H9 (cell line): ENCODE measurements around the gene CLEC4G. TPM values are rescaled to one million over a fixed set of nuclear protein-coding genes. Genes with fewer than 3 reads are reported as not detected.

Source experiments
- DNase-seq: peaks from one replicate; pipeline ENCODE4 v3.0.0-alpha.2; 2017
- H2AFZ ChIP-seq: one replicate; pipeline ENCODE4 v1.6.1; 2013; ENCODE audit warnings: mild to moderate bottlenecking, low read length, control low read depth, moderate library complexity
- H2AK5ac ChIP-seq: 2 replicates; pipeline ENCODE4 v1.6.1; 2013; ENCODE audit warnings: low read length, control low read depth, mixed read lengths; ENCODE audit not compliant: insufficient read length
- H2BK120ac ChIP-seq: one replicate; pipeline ENCODE4 v1.6.1; 2013; ENCODE audit warnings: low read depth, mild to moderate bottlenecking, low read length, control low read depth, inconsistent platforms; ENCODE audit not compliant: poor library complexity, severe bottlenecking
- H2BK12ac ChIP-seq: 2 replicates; pipeline ENCODE4 v1.6.1; 2013; ENCODE audit warnings: low read length, control low read depth, mixed read lengths, low read depth; ENCODE audit not compliant: insufficient read length
- H2BK15ac ChIP-seq: 2 replicates; pipeline ENCODE4 v1.6.1; 2013; ENCODE audit warnings: low read depth, low read length, control low read depth
- H2BK20ac ChIP-seq: one replicate; pipeline ENCODE4 v1.6.1; 2013; ENCODE audit warnings: low read depth, mild to moderate bottlenecking, low read length, control low read depth, inconsistent platforms; ENCODE audit not compliant: poor library complexity, severe bottlenecking
- H2BK5ac ChIP-seq: 2 replicates; pipeline ENCODE4 v1.6.1; 2013; ENCODE audit warnings: low read length, control low read depth, mixed read lengths; ENCODE audit not compliant: insufficient read length
- H3K14ac ChIP-seq: 2 replicates; pipeline ENCODE4 v1.6.1; 2013; ENCODE audit warnings: low read length, control low read depth; ENCODE audit not compliant: insufficient read depth
- H3K18ac ChIP-seq: 2 replicates; pipeline ENCODE4 v1.6.1; 2013; ENCODE audit warnings: low read depth, mild to moderate bottlenecking, mixed read lengths, low read length, control low read depth; ENCODE audit not compliant: insufficient read length
- H3K23ac ChIP-seq: 2 replicates; pipeline ENCODE4 v1.6.1; 2013; ENCODE audit warnings: low read length, control low read depth, mixed read lengths, low read depth; ENCODE audit not compliant: insufficient read length
- H3K23me2 ChIP-seq: 2 replicates; pipeline ENCODE4 v1.6.1; 2013; ENCODE audit warnings: low read depth, mild to moderate bottlenecking, mixed read lengths, low read length, control low read depth; ENCODE audit not compliant: insufficient read length, poor library complexity, severe bottlenecking
- H3K27ac ChIP-seq: 2 replicates; pipeline ENCODE4 v1.5.1; 2013; ENCODE audit warnings: low read length, control low read depth, mixed read lengths, low read depth; ENCODE audit not compliant: insufficient read length
- H3K27me3 ChIP-seq: 2 replicates; pipeline ENCODE4 v1.6.1; 2013; ENCODE audit warnings: low read length, control low read depth, inconsistent platforms; ENCODE audit not compliant: insufficient read depth
- H3K4ac ChIP-seq: 2 replicates; pipeline ENCODE4 v1.6.1; 2013; ENCODE audit warnings: low read depth, mild to moderate bottlenecking, control low read depth, inconsistent platforms, low read length, moderate library complexity
- H3K4me1 ChIP-seq: 2 replicates; pipeline ENCODE4 v1.6.1; 2013; ENCODE audit warnings: low read length, control low read depth, inconsistent platforms; ENCODE audit not compliant: insufficient read depth
- H3K4me2 ChIP-seq: 2 replicates; pipeline ENCODE4 v1.6.1; 2013; ENCODE audit warnings: low read length, control low read depth, mixed read lengths; ENCODE audit not compliant: insufficient read length, insufficient read depth
- H3K56ac ChIP-seq: 2 replicates; pipeline ENCODE4 v1.6.1; 2013; ENCODE audit warnings: low read depth, mild to moderate bottlenecking, mixed read lengths, low read length, control low read depth; ENCODE audit not compliant: insufficient read length
- H3K79me1 ChIP-seq: 2 replicates; pipeline ENCODE4 v1.6.1; 2013; ENCODE audit warnings: low read depth, mild to moderate bottlenecking, moderate library complexity, low read length, control low read depth, inconsistent platforms; ENCODE audit not compliant: insufficient read depth, poor library complexity, severe bottlenecking
- H3K79me2 ChIP-seq: 2 replicates; pipeline ENCODE4 v1.6.1; 2013; ENCODE audit warnings: low read length, control low read depth, inconsistent platforms; ENCODE audit not compliant: insufficient read depth
- H3K9ac ChIP-seq: 2 replicates; pipeline ENCODE4 v1.6.1; 2013; ENCODE audit warnings: low read length, control low read depth, mixed read lengths; ENCODE audit not compliant: insufficient read length; ENCODE audit errors: extremely low read depth
- H3K9me3 ChIP-seq: one replicate; pipeline ENCODE4 v1.6.1; 2013; ENCODE audit warnings: low read depth, low read length, inconsistent platforms; ENCODE audit not compliant: control insufficient read depth
- H3T11ph ChIP-seq: one replicate; pipeline ENCODE4 v1.6.1; 2013; ENCODE audit warnings: mild to moderate bottlenecking, low read length, control low read depth, inconsistent platforms
- H4K20me1 ChIP-seq: one replicate; pipeline ENCODE4 v1.6.1; 2013; ENCODE audit not compliant: control insufficient read depth, insufficient read length, insufficient read depth
- H4K5ac ChIP-seq: 2 replicates; pipeline ENCODE4 v1.6.1; 2013; ENCODE audit warnings: low read depth, mild to moderate bottlenecking, mixed read lengths, low read length, control low read depth; ENCODE audit not compliant: insufficient read length
- H4K8ac ChIP-seq: replicated peaks from 2 replicates; pipeline ENCODE4 v1.6.1; 2013; ENCODE audit warnings: low read length, control low read depth, mixed read lengths, low read depth; ENCODE audit not compliant: insufficient read length
- H4K91ac ChIP-seq: 2 replicates; pipeline ENCODE4 v1.6.1; 2013; ENCODE audit warnings: low read depth, mild to moderate bottlenecking, moderate library complexity, mixed read lengths, low read length, control low read depth; ENCODE audit not compliant: insufficient read length
- H3K27ac Mint-ChIP-seq, 3 experiments: 2 replicates in 2 of 3; 3 replicates in 1 of 3; pipeline ENCODE4 v1.8.0; 2020 to 2021; ENCODE audit warnings: mixed read lengths in 3 of 3, mild to moderate bottlenecking in 1 of 3, moderate library complexity in 1 of 3
- H3K27me3 Mint-ChIP-seq: 2 replicates; pipeline ENCODE4 v1.8.0; 2021; ENCODE audit warnings: low read depth, mild to moderate bottlenecking, moderate library complexity, mixed read lengths
- H3K36me3 Mint-ChIP-seq, 3 experiments: 2 replicates in 2 of 3; 3 replicates in 1 of 3; pipeline ENCODE4 v1.8.0; 2020 to 2021; ENCODE audit warnings: low read depth in 3 of 3, mixed read lengths in 3 of 3; ENCODE audit not compliant: insufficient read depth in 1 of 3
- H3K4me1 Mint-ChIP-seq, 2 experiments: 2 replicates each; pipeline ENCODE4 v1.8.0; 2020; ENCODE audit warnings: mixed read lengths in 2 of 2
- H3K4me3 Mint-ChIP-seq, 2 experiments: 2 replicates in 1 of 2; 3 replicates in 1 of 2; pipeline ENCODE4 v1.8.0; 2020 to 2021; ENCODE audit warnings: mild to moderate bottlenecking in 2 of 2, mixed read lengths in 2 of 2, moderate library complexity in 1 of 2
- H3K9me3 Mint-ChIP-seq, 2 experiments: 2 replicates in 1 of 2; 3 replicates in 1 of 2; pipeline ENCODE4 v1.8.0; 2020; ENCODE audit warnings: mild to moderate bottlenecking in 2 of 2, mixed read lengths in 2 of 2, moderate library complexity in 1 of 2
- CTCF ChIP-seq: fragments of 200-600 bp; sonication (generic); conservative IDR thresholded peaks from 3 replicates; pipeline ENCODE4 v1.8.0; 2021; ENCODE audit warnings: antibody characterized with exemption, mild to moderate bottlenecking
- WGBS: extraction: QIAGEN DNeasy Blood & Tissue Kit; methylation state at CpG from one replicate; pipeline ENCODE4 v1.1.7; 2013; ENCODE audit warnings: missing lambda C conversion rate, low lambda C conversion rate, mixed read lengths; ENCODE audit not compliant: insufficient read length; ENCODE audit errors: extremely low coverage; 5-methylcytosine and 5-hydroxymethylcytosine counted together
- total RNA-seq: library from RNA; stranded (reverse); gene quantifications from 2 replicates; pipeline ENCODE4 v1.2.1, GENCODE V29; 2021

Gene CLEC4G
- total RNA-seq, 1 experiment from 2014 or later: not detected

DNA sequence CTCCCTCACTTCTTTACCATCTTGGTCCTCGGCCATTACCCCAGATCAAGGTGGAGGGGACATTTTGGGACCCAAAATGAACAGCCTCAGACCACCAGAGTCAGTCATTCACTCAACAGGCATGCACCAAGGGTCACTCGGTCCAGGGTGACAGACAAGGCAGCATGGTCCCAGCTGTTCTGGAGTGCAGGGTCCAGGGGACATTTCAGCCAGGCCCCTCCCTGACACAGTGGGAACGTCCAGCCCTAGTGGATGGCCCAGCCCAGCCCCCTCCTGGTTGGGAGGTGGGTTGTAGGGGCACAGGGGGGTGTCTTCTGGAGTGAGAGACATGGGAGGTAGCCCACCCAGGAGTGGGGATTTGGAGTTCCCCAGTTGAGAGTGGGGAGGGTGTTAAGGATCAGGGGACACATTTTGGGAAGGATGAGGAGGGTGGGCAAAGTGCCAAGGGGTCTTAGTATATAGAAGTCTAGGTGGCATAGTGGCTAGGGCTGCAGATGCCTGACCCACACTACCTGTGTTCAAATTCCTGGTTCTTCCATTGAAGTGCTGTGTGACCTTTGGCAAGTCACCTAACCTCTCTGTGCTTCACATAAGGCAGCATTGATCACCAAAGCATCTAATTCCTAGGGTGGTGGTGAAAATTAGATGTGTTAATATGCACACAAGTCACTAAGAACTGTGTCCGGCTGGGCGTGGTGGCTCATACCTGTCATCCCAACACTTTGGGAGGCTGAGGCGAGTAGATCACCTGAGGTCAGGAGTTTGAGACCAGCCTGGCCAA is 27.4 kb downstream of the CLEC4G start:
- Histone ChIP-seq H2BK12ac (no peak overlapping the region), H3K27me3 (no peaks in the 10 kb centered on the region), H4K5ac (no peak overlapping the region), H3K79me2 (no peaks in the 10 kb centered on the region), H4K8ac (no peak overlapping the region), H3K56ac (no peak overlapping the region), H2BK20ac (no peak overlapping the region), H3K14ac (no peak overlapping the region), H3K4me2 (no peak overlapping the region), H3K4me1 (no peaks in the 10 kb centered on the region), H4K91ac (no peak overlapping the region), H3T11ph (no peak overlapping the region), H3K23ac (no peak overlapping the region), H2AK5ac (no peak overlapping the region), H2BK15ac (no peak overlapping the region), H4K20me1 (no peaks in the 10 kb centered on the region), H2AFZ (no peak overlapping the region), H3K27ac (no peak overlapping the region), H3K18ac (no peak overlapping the region), H2BK120ac (no peak overlapping the region), H3K9me3 (no peaks in the 10 kb centered on the region), H3K4ac (no peak overlapping the region), H3K23me2 (no peaks in the 10 kb centered on the region), H3K9ac (no peak overlapping the region), H2BK5ac (no peak overlapping the region), H3K79me1 (no peaks in the 10 kb centered on the region)
- Mint-ChIP-seq H3K9me3 (no peaks in the 10 kb centered on the region), H3K27me3 (peaks cover 44% of the 10 kb centered on the region), H3K4me3 (no peak overlapping the region; a peak in 1 of 5 replicates), H3K36me3 (no peaks in the 10 kb centered on the region; a peak in 1 of 7 replicates), H3K4me1 (peaks cover 2 to 8% of the 10 kb centered on the region in 2 experiments), H3K27ac (no peak overlapping the region)
- WGBS: no CpG with 5 or more reads among the region's 6 CpGs
- no peak for TF ChIP-seq CTCF
- no peak for DNase-seq
